Fibroblast of the aortic adventitia (primary cell): ENCODE measurements around the gene SNAPC5. TPM values are rescaled to one million over a fixed set of nuclear protein-coding genes. Genes with fewer than 3 reads are reported as not detected.

Source experiments
- DNase-seq: peaks from one replicate; pipeline ENCODE4 v3.0.0-alpha.2; 2010; ENCODE audit warnings: low read depth
- H3K4me3 ChIP-seq: 2 replicates; pipeline ENCODE4 v1.5.1; 2011; ENCODE audit warnings: low read depth, mild to moderate bottlenecking, control low read depth, low read length, moderate library complexity
- total RNA-seq: library from RNA; depleted of rRNA; stranded (reverse); fragments of >200 nt; gene quantifications from 2 replicates; pipeline ENCODE4 v1.2.3, GENCODE V29; 2012; ENCODE audit warnings: low replicate concordance
- TF ChIP-seq, protein P1 (sequence below): IDR thresholded peaks from 2 replicates; pipeline ENCODE4 v1.5.1; 2011; ENCODE audit warnings: mild to moderate bottlenecking, low read length, control low read depth, inconsistent platforms; ENCODE audit not compliant: insufficient read depth

The SNAPC5 gene
- total RNA-seq, 1 donor: 23.8 TPM

- TF ChIP-seq, protein P1, sequence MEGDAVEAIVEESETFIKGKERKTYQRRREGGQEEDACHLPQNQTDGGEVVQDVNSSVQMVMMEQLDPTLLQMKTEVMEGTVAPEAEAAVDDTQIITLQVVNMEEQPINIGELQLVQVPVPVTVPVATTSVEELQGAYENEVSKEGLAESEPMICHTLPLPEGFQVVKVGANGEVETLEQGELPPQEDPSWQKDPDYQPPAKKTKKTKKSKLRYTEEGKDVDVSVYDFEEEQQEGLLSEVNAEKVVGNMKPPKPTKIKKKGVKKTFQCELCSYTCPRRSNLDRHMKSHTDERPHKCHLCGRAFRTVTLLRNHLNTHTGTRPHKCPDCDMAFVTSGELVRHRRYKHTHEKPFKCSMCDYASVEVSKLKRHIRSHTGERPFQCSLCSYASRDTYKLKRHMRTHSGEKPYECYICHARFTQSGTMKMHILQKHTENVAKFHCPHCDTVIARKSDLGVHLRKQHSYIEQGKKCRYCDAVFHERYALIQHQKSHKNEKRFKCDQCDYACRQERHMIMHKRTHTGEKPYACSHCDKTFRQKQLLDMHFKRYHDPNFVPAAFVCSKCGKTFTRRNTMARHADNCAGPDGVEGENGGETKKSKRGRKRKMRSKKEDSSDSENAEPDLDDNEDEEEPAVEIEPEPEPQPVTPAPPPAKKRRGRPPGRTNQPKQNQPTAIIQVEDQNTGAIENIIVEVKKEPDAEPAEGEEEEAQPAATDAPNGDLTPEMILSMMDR: no peak
- no peak for DNase-seq
- H3K4me3 ChIP-seq: no peak overlapping the region
Observed at GRCh38 chr15:66482539-66482938, 15.0 kb downstream of the SNAPC5 start.

- TF ChIP-seq, protein P1: no peak
- DNase-seq: no peak
- H3K4me3 ChIP-seq: no peak overlapping the region
Observed at GRCh38 chr15:66481107-66481856, 16.3 kb downstream of the SNAPC5 start.

GRCh38 chr15:66480267-66480666 is 17.3 kb downstream of the SNAPC5 start:
- TF ChIP-seq, protein P1: no peak
- no peak for DNase-seq
- no peak overlapping the region for H3K4me3 ChIP-seq

DNA sequence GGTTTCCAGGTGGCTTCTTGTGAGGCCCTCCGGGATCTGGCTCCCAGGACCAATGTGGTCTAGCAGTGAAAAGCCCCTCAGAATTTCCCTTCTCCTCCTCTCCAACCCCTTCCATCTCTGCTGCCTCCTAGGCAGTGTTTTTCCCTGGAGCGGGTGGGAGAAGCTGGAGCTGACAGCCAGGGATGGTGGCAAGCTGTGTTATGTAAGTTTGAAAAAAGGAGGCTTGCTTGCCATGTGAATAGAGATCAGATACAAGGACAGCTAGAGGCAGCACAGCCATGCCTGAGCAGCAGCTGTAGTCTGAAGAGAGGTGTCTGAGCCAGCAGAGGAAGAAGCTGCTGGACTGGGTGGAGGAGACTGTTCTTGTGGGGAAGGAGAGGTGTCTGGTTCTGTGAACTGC is 20.6 kb downstream of the SNAPC5 start:
- TF ChIP-seq, protein P1: no peak
- no peak overlapping the region for H3K4me3 ChIP-seq
- DNase-seq: no peak

DNA sequence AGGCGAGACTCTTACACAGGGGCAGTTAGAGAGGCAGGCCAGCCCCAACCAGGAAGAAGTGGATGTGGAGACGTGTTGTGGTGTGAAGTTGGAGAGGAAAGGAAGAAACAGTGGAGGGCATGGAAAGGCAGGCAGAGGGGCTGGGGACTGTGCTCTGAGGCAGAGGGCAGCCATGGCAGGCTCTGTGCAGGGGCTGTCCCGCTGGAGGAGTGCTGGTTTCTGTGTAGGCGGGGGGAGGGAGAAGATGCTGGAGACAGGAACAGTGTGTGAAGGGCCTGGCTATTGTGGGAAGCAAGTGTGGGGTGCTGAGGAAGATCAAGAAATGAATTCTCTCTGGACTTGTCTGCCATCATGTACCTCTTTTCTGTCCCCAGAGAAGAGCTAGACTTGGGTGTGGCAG is 21.0 kb downstream of the SNAPC5 start:
- H3K4me3 ChIP-seq: no peak overlapping the region
- DNase-seq: no peak
- TF ChIP-seq, protein P1: no peak

DNA sequence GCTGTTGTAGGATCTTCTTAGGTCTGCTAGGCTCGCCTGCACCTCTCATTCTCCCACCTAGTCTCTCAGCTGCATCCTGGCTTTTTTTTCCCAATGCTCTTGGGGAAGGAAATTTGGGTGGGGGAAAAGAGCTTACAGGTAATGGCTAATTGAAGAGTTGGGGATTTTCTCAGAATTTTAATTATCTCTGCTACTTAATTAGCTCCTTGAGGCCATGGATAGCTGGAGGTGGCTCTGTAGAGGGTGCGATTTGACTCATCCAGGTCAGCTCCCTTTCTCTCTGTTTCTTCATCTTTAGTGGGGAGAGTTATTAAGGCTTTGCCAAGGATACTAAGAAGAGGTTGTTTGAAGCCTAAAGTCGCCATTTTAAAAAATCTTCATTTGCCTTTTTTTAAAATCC is 22.6 kb downstream of the SNAPC5 start:
- DNase-seq: no peak
- no peak overlapping the region for H3K4me3 ChIP-seq
- TF ChIP-seq, protein P1: no peak

- no peak overlapping the region for H3K4me3 ChIP-seq
Observed at GRCh38 chr15:66474135-66474534, 23.4 kb downstream of the SNAPC5 start.

More at GRCh38 chr15:66474135-66474534, 23.4 kb downstream of the SNAPC5 start:
- TF ChIP-seq, protein P1: no peak
- DNase-seq: no peak
